ENCODE results near the gene KIAA2012.

KIAA2012 gene

GRCh38 chr2:202124286-202124685 is 51.2 kb downstream of the KIAA2012 start:
- TF ChIP-seq CTCF (IDR thresholded peaks at IDR 0.05; ENCODE audit: low read depth, low read length) = no peak
- no peaks in the 10 kb centered on the region for H3K4me1 ChIP-seq

GRCh38 chr2:202127687-202128331 is 54.8 kb downstream of the KIAA2012 start:
- no peaks in the 10 kb centered on the region for H3K36me3 ChIP-seq

More at GRCh38 chr2:202124286-202124685, 51.2 kb downstream of the KIAA2012 start:
- no peaks in the 10 kb centered on the region for H3K9me3 ChIP-seq
- H3K27me3 ChIP-seq = no peaks in the 10 kb centered on the region
- DNase-seq = no peak
- no peak overlapping the region for H3K4me3 ChIP-seq (ENCODE audit: low read depth, low read length)
- no peaks in the 10 kb centered on the region for H3K36me3 ChIP-seq

GRCh38 chr2:202129841-202130240 is 56.8 kb downstream of the KIAA2012 start:
- H3K4me3 ChIP-seq (ENCODE audit: low read depth, low read length) = no peak overlapping the region
- TF ChIP-seq CTCF (IDR thresholded peaks at IDR 0.05; ENCODE audit: low read depth, low read length) = no peak
- DNase-seq = no peak
- no peaks in the 10 kb centered on the region for H3K9me3 ChIP-seq
- H3K36me3 ChIP-seq = no peaks in the 10 kb centered on the region
- no peaks in the 10 kb centered on the region for H3K4me1 ChIP-seq
- H3K27me3 ChIP-seq = no peaks in the 10 kb centered on the region

More at GRCh38 chr2:202127687-202128331, 54.8 kb downstream of the KIAA2012 start:
- no peaks in the 10 kb centered on the region for H3K4me1 ChIP-seq
- H3K27me3 ChIP-seq = no peaks in the 10 kb centered on the region
- no peak for TF ChIP-seq CTCF (IDR thresholded peaks at IDR 0.05; ENCODE audit: low read depth, low read length)
- no peak for DNase-seq
- no peaks in the 10 kb centered on the region for H3K9me3 ChIP-seq
- no peak overlapping the region for H3K4me3 ChIP-seq (ENCODE audit: low read depth, low read length)

DNA sequence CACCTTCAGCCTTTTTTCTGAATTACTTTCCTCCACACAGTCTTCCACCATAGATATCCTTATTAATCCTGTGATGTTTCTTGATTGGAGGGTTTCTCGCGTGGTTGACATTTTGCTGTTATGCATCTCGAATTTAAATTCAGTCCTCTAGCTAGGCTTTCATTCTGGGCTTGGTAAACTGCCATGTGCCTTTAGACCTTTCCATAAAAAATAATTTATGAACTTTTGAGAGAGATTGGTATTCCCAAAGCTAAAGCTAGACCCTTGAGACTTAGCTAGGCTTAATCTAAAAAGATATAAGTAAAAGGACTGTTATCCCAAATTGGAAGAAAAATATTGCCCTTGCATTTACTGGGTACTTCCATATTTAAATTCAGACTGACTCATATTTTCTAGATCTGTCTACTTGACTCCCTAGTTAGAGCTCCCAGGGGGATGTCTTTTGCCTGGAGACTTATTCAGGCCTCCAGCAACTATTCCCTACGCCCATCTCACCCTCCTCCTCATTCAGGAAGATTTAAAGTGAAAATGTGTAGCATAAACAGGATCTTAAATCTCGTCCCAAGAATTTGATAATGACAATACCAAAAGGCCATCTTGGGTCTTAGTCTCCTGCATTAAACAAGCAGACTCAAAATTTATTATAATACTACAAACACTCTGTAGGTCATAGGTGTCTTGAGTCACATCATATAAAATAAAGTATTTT is 60.3 kb downstream of the KIAA2012 start:
- no peaks in the 10 kb centered on the region for H3K9me3 ChIP-seq
- H3K4me3 ChIP-seq (ENCODE audit: low read depth, low read length) = no peak overlapping the region
- no peak for TF ChIP-seq CTCF (IDR thresholded peaks at IDR 0.05; ENCODE audit: low read depth, low read length)
- no peaks in the 10 kb centered on the region for H3K27me3 ChIP-seq
- no peaks in the 10 kb centered on the region for H3K4me1 ChIP-seq
- H3K36me3 ChIP-seq = no peaks in the 10 kb centered on the region
- DNase-seq = no peak

- H3K4me1 ChIP-seq = no peaks in the 10 kb centered on the region
- H3K4me3 ChIP-seq (ENCODE audit: low read depth, low read length) = no peak overlapping the region
- DNase-seq = no peak
- H3K27me3 ChIP-seq = no peaks in the 10 kb centered on the region
- H3K36me3 ChIP-seq = no peaks in the 10 kb centered on the region
- TF ChIP-seq CTCF (IDR thresholded peaks at IDR 0.05; ENCODE audit: low read depth, low read length) = no peak
- no peaks in the 10 kb centered on the region for H3K9me3 ChIP-seq
Observed at GRCh38 chr2:202133909-202134265, 60.8 kb downstream of the KIAA2012 start.
